ENCODE results near the gene ASAP2.

The ASAP2 gene

DNA sequence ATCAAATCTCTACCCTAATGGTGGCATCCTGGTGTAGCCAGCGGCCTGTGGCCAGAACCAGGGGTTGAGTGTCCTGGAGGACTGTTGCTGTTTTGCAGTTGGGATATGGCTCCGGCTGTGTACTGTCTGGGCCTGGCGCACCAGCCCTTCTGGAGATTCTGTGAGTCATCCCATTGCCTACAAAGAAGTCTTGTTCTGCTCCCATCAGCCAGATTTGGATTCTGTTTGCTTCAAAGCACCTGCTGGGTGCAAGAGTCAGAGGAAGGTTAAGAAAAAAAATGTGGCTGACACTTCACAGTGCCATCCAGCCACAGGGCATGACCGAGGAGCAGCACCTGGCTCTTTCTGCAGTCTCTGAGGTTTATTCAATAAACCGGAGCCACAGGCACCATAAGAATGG, 41.0 kb upstream of the ASAP2 start:
- DNase-seq (ENCODE audit: low read depth): no peak
- H3K4me3 ChIP-seq (replicated peaks; ENCODE audit: low read depth, low read length): no peak overlapping the region
- TF ChIP-seq, protein P1, sequence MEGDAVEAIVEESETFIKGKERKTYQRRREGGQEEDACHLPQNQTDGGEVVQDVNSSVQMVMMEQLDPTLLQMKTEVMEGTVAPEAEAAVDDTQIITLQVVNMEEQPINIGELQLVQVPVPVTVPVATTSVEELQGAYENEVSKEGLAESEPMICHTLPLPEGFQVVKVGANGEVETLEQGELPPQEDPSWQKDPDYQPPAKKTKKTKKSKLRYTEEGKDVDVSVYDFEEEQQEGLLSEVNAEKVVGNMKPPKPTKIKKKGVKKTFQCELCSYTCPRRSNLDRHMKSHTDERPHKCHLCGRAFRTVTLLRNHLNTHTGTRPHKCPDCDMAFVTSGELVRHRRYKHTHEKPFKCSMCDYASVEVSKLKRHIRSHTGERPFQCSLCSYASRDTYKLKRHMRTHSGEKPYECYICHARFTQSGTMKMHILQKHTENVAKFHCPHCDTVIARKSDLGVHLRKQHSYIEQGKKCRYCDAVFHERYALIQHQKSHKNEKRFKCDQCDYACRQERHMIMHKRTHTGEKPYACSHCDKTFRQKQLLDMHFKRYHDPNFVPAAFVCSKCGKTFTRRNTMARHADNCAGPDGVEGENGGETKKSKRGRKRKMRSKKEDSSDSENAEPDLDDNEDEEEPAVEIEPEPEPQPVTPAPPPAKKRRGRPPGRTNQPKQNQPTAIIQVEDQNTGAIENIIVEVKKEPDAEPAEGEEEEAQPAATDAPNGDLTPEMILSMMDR (IDR thresholded peaks at IDR 0.05; ENCODE audit: low read length, missing control alignments): no peak

DNA sequence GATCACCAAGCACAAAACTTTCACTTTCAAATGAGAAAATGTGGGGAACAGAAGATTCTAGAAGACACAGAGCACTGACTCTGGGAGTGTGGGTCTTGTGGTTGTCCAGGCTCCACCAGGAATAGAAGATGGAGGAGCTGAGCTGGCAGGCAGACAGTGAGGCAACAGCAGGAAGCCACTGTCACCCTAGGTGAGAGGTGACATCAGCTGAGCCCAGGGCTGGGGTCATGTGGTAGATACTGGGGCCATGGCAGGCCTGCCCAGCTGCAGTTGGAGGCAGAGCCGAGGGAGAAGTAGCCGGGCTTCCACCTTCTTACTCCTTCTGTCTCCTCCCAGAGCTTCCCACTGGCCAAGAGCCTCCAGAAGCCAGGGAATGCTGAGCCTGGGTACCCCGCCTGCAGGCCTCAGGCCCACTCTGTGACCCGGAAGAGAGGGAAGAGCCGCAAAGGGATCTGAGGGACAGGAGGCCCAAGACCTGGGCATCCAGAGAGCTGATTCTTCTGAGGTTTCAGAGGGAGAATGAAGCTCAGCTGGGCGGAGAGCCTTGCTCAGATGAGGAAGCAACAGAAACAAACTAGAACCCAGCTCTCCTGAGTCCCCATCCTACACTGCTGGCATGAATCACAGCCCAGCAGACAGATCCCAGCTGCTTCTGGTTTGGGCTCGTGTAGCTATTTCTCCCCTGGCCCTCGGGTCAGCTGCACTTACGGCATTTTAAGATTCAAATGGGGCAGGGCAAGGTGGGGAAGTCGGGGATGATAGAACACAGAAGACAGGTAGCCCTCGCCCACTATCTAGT, 39.8 kb upstream of the ASAP2 start:
- H3K4me3 ChIP-seq (replicated peaks; ENCODE audit: low read depth, low read length): no peak overlapping the region
- TF ChIP-seq, protein P1 (IDR thresholded peaks at IDR 0.05; ENCODE audit: low read length, missing control alignments): no peak
- DNase-seq (ENCODE audit: low read depth): no peak

DNA sequence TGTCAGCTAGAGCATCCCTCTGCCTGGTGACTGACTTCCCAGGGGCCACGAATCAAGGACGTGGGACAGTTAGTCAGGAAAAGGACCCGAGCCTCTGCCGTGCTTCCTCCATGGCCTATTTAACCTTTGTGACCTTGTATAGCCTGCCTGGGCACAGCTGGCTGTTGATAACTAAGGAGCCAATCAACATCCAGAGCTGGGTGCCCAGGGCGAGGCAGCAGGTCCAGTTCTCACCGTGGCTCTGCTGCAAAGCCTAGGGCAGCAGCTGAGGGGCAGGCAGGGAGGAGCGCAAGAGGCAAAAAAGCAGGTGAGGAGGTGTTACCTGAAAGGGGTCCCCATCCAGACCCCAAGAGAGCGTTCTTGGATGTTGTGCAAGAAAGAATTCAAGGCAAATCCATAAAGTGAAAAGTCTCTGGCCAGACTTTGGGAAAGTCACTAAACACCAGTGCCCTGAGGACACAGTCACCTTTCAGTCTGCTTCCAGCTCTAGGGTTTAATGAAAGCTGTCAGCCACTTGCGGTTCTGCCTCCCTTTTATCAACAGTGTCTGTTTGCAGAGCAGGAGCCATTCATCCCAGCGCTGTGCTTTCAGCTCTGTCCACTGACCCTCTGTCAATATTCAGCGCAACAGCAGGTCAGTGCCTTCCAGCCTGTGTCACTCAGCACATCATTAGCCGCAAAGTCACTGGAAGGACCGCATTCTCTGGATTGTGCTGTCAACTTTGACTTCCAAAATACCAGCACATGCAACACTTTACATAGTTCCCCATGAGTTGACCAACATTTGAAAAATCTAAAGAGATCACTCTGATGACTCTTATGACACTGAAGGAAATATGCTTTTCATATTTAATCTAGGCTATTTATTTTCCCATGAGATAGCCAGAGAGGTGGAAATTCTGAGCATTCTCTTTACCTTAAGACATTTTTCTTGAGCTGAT, 38.6 kb upstream of the ASAP2 start:
- TF ChIP-seq, protein P1 (IDR thresholded peaks at IDR 0.05; ENCODE audit: low read length, missing control alignments): no peak
- DNase-seq (ENCODE audit: low read depth): no peak
- no peak overlapping the region for H3K4me3 ChIP-seq (replicated peaks; ENCODE audit: low read depth, low read length)

DNA sequence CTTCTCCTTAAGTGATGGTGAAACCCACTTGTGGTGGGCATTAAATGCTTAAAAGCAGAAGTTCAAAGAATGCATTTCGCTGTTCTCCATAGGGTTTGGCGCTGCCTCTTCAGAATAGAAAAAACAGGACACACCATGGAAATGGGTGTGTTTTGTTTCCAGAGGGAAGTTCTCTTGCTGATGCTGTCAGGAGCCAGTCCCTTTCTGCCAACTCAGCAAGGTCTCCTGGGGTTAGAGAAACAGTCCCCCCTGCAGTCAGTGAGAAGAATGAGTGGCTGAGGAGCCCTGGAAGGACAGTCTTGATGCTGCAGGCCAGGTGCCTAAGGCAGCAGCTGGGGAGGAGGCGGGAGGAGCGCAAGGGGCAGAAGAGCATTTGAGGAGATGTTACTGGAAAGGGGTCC, 37.8 kb upstream of the ASAP2 start:
- H3K4me3 ChIP-seq (replicated peaks; ENCODE audit: low read depth, low read length): no peak overlapping the region
- TF ChIP-seq, protein P1 (IDR thresholded peaks at IDR 0.05; ENCODE audit: low read length, missing control alignments): no peak
- no peak for DNase-seq (ENCODE audit: low read depth)

DNA sequence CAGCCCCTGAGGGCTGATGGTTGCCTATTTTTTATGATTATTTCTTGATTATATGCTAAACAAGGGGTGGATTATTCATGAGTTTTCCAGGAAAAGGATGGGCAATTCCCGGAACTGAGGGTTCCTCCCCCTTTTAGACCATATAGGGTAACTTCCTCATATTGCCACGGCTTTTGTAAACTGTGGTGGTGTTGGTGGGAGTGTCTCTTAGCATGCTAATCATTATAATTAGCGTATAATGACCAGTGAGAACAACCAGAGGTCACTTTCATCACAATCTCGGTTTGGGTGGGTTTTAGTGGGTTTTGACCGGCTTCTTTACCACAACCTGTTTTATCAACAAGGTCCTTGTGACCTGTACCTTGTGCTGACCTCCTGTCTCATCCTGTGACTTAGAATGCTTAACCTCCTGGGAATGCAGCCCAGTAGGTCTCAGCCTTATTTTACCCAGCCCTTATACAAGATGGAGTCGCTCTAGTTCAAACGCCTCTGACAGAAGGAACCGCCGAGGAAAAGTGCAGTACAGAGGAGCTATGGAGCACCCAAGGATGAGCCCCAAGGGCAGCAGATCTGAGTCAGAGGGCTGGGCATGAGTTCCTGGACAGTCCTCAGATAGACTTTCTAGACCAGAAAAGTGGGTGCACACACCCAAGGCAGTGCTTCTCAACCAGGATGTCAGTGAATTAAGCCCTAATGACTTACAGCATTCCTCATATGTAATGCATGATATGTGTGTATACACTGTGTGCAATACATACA, 37.1 kb upstream of the ASAP2 start:
- H3K4me3 ChIP-seq (replicated peaks; ENCODE audit: low read depth, low read length): no peak overlapping the region
- no peak for DNase-seq (ENCODE audit: low read depth)
- TF ChIP-seq, protein P1 (IDR thresholded peaks at IDR 0.05; ENCODE audit: low read length, missing control alignments): no peak

DNA sequence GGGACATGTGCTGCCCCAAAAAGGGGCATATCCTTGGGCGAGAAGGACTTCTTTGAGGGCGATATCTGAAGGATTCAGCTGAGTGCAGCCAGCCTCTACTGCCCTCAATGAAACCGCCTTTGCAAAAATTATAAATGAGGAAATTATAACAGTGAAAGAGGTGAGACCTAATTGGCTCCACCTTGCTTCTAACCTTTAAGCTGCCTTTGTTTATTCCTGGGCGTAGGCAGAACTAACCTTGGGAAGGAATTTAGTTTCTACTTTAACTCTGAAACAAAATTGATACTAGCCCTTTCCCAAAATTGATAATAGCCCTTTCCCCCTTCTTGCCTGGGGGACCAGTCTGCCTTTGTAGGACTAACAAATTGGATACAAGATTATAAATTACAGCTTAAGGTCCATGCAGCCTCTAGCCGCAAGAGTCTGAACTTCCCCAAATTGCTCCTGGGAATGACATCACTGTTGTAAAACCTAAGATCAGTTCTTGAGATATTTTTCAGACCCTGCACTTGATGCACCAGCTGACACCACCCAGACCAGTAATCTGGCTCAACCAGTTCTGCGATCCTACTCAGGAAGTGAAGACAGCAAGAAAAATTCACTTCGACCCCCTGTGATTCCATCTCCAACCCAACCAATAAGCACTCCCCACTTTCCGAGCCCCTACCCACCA, 36.0 kb upstream of the ASAP2 start:
- H3K4me3 ChIP-seq (replicated peaks; ENCODE audit: low read depth, low read length): no peak overlapping the region
- TF ChIP-seq, protein P1 (IDR thresholded peaks at IDR 0.05; ENCODE audit: low read length, missing control alignments): no peak

More for the DNA sequence above, 36.0 kb upstream of the ASAP2 start:
- DNase-seq (ENCODE audit: low read depth): no peak
